MCF 10A (cell line): ENCODE results near the gene SYNE1. TPM values are rescaled to one million over a fixed set of nuclear protein-coding genes. Genes with fewer than 3 reads are reported as not detected.
A peak's percentile ranks its signal among the peaks of the same experiment; 100 is the strongest.
"Not testable (repeated sequence)": the region's sequence is repeated elsewhere in the genome, so short reads cannot be mapped to it uniquely, and the experiment has no call there.

ENCODE experiments used
- BruUV-seq: library from RNA; stranded (reverse); fragments of 400-500 nt; replicated peaks from 2 replicates; lab custom pipeline; 2021; lab: Mats Ljungman, UMichigan
- CTCF ChIA-PET: fragments of 300-600 bp; sonication (Branson Sonifier 250); formaldehyde crosslinking; extraction: SDS; loops from one replicate; lab custom pipeline; 2021; ENCODE audit warnings: antibody characterized with exemption, inconsistent platforms; lab: Yijun Ruan, JAX
- POLR2A ChIA-PET: fragments of 300-600, 350-650 bp; sonication (Branson Sonifier 250); formaldehyde crosslinking; extraction: SDS; loops from one replicate; lab custom pipeline; 2020; ENCODE audit warnings: antibody characterized with exemption, inconsistent platforms; lab: Yijun Ruan, JAX
- DNase-seq: peaks from one replicate; pipeline ENCODE4 v3.0.0-alpha.2; 2018; ENCODE audit not compliant: unreplicated experiment
- H3K27ac Mint-ChIP-seq: one replicate; pipeline ENCODE4 v1.8.0; 2022; ENCODE audit warnings: mild to moderate bottlenecking, low read depth, mixed read lengths; ENCODE audit not compliant: unreplicated experiment
- H3K27me3 Mint-ChIP-seq: one replicate; pipeline ENCODE4 v1.8.0; 2022; ENCODE audit warnings: mixed read lengths; ENCODE audit not compliant: insufficient read depth, unreplicated experiment
- H3K36me3 Mint-ChIP-seq: one replicate; pipeline ENCODE4 v1.8.0; 2022; ENCODE audit warnings: mild to moderate bottlenecking, moderate library complexity, mixed read lengths; ENCODE audit not compliant: insufficient read depth, unreplicated experiment
- H3K4me1 Mint-ChIP-seq: one replicate; pipeline ENCODE4 v1.8.0; 2022; ENCODE audit warnings: mixed read lengths; ENCODE audit not compliant: insufficient read depth, unreplicated experiment
- H3K4me3 Mint-ChIP-seq: one replicate; pipeline ENCODE4 v1.8.0; 2022; ENCODE audit warnings: mild to moderate bottlenecking, moderate library complexity, mixed read lengths; ENCODE audit not compliant: unreplicated experiment
- H3K9me3 Mint-ChIP-seq: one replicate; pipeline ENCODE4 v1.8.0; 2022; ENCODE audit warnings: mixed read lengths; ENCODE audit not compliant: unreplicated experiment
- CTCF ChIP-seq: fragments of 200-600 bp; IDR thresholded peaks from one replicate; pipeline ENCODE4 v1.8.0; 2022; ENCODE audit warnings: antibody characterized with exemption, mild to moderate bottlenecking; ENCODE audit not compliant: unreplicated experiment
- intact Hi-C: fragments of 100-400 bp; cut with micrococcal nuclease; formaldehyde crosslinking; loops from 2 replicates; pipeline ENCODE4 v1.14.1; 2022
- total RNA-seq: library from RNA; stranded (reverse); gene quantifications from 2 replicates; pipeline ENCODE4 v1.2.3, GENCODE V29; 2022

The SYNE1 gene
- total RNA-seq, 1 experiment from 2014 or later = 25.4 TPM

GRCh38 chr6:152529369-152529768 is 107.8 kb downstream of the SYNE1 start:
- intact Hi-C loops = no loop called here
- ChIA-PET POLR2A (no interaction called here), CTCF (interaction anchor here (0.6 to 1.4 kb wide), 2 partner anchors 24 to 191 kb away, joined by 3 read pairs; no protein-coding TSS in a partner anchor)
- no peaks in the 10 kb centered on the region for H3K27me3 Mint-ChIP-seq
- no TSS peak for BruUV-seq
- H3K9me3 Mint-ChIP-seq = no peaks in the 10 kb centered on the region
- no peak overlapping the region for H3K27ac Mint-ChIP-seq
- DNase-seq = no peak
- no peak overlapping the region for H3K4me3 Mint-ChIP-seq
- TF ChIP-seq CTCF = no peak
- H3K4me1 Mint-ChIP-seq = no peaks in the 10 kb centered on the region
- no peaks in the 10 kb centered on the region for H3K36me3 Mint-ChIP-seq

- CTCF ChIA-PET = interaction anchor here (0.7 kb wide), 1 partner anchor 209 kb away, joined by 3 read pairs; no protein-coding TSS in a partner anchor
- intact Hi-C loops, H3K27me3 Mint-ChIP-seq, H3K4me3 Mint-ChIP-seq, H3K9me3 Mint-ChIP-seq, H3K4me1 Mint-ChIP-seq, DNase-seq, H3K27ac Mint-ChIP-seq, H3K36me3 Mint-ChIP-seq, BruUV-seq, POLR2A ChIA-PET: not testable (repeated sequence)
Observed at GRCh38 chr6:152514120-152514519, 123.0 kb downstream of the SYNE1 start.

DNA sequence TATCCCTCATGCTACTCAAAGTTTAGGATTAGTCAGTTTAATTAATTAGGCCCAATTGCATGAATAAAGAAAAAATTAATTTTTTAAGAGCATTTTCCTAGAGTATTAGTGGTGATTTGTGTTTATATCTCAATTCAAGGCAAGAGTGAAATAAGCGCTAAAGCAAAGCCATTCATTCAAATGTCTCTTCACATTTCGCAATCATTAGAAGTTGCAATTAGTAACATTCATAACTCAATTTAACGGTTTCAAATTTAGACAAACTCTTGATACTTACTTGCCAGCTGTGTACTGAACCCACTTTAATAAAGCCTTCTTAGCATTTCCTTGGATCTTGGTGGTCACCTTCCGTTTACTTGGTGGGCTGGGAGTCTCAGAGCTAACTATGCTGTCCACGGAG is 127.2 kb downstream of the SYNE1 start:
- Mint-ChIP-seq H3K4me1 (no peaks in the 10 kb centered on the region), H3K27me3 (no peaks in the 10 kb centered on the region), H3K36me3 (no peaks in the 10 kb centered on the region), H3K27ac (no peak overlapping the region), H3K4me3 (no peak overlapping the region), H3K9me3 (no peaks in the 10 kb centered on the region)
- BruUV-seq = no TSS peak
- CTCF ChIA-PET = no interaction called here
- no peak for DNase-seq
- TF ChIP-seq CTCF = no peak
- intact Hi-C loops = no loop called here
- POLR2A ChIA-PET = no interaction called here

- ChIA-PET CTCF (no interaction called here), POLR2A (no interaction called here)
- no peak for DNase-seq
- TF ChIP-seq CTCF = no peak
- Mint-ChIP-seq H3K27me3 (no peaks in the 10 kb centered on the region), H3K36me3 (no peaks in the 10 kb centered on the region), H3K4me1 (no peaks in the 10 kb centered on the region), H3K27ac (no peak overlapping the region), H3K9me3 (no peaks in the 10 kb centered on the region), H3K4me3 (no peak overlapping the region)
- intact Hi-C loops = no loop called here
- no TSS peak for BruUV-seq
Observed at GRCh38 chr6:152508477-152508876, 128.7 kb downstream of the SYNE1 start.

DNA sequence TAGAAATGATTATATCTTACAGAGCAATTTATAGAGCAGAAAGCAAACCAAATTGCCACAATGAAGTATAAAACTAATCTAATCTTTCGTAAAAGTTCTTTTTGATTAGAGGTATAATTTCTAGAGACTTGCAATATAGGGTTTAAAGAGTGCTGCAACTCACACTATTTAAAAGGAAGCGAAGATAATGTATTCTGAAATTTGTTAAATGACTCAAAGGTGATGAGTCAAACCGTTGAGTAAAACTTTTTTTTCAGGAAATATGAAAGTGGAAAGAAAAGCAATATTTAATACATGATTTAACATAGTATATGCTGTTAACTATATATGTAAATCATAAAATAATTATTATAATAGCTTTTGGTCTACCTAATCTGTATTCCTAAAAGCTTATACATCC is 133.6 kb downstream of the SYNE1 start:
- Mint-ChIP-seq H3K36me3 (no peaks in the 10 kb centered on the region), H3K9me3 (no peaks in the 10 kb centered on the region), H3K27ac (no peak overlapping the region), H3K4me1 (no peaks in the 10 kb centered on the region), H3K4me3 (no peak overlapping the region), H3K27me3 (no peaks in the 10 kb centered on the region)
- no peak for TF ChIP-seq CTCF
- CTCF ChIA-PET = interaction anchor here (1.2 kb wide), 1 partner anchor 17 kb away, joined by 4 read pairs; no protein-coding TSS in a partner anchor
- POLR2A ChIA-PET = no interaction called here
- no TSS peak for BruUV-seq
- DNase-seq = peak; percentile 24
- intact Hi-C loops = no loop called here
